ENCODE measurements around the gene PRAF2. TPM values are rescaled to one million over a fixed set of nuclear protein-coding genes. Genes with fewer than 3 reads are reported as not detected.

Gene PRAF2
- total RNA-seq, 4 donors from 2014 or later: 4.6 to 15.6 (median 9.2) TPM

DNA sequence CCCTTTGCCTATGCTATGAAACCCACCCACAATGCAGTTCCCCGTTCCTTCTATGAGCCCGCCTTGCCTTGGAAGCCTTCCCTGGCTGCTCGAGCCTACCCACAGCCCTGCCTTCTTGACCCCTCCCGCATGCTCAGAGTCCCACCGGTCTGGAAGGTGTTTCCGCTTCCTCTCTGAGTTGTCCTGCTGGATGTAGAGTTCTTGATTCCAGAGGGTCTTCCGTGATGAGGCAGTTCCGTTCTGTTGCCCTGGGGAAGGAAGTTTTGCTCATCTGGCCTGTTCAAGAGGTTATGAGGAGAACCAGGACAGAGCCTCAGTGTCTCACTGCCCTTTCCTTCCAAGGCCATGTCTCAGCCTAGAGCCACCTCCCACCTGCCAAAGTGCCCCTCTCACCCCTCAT is 42.3 kb upstream of the PRAF2 start:
- TF ChIP-seq POLR2AphosphoS5 (IDR thresholded peaks at IDR 0.05) (no peak), EP300 (IDR thresholded peaks at IDR 0.05) (no peak)
- Histone ChIP-seq H3K36me3 (peaks cover 59% of the 10 kb centered on the region), H3K9me3 (no peaks in the 10 kb centered on the region), H3K27ac (no peak overlapping the region), H3K4me3 (no peak overlapping the region), H3K27me3 (no peaks in the 10 kb centered on the region), H3K4me1 (no peaks in the 10 kb centered on the region)
- DNase-seq (ENCODE audit: low spot score in 2 of 2): no peak
- 89% methylated on average over 8 of the region's 8 CpGs for WGBS

DNA sequence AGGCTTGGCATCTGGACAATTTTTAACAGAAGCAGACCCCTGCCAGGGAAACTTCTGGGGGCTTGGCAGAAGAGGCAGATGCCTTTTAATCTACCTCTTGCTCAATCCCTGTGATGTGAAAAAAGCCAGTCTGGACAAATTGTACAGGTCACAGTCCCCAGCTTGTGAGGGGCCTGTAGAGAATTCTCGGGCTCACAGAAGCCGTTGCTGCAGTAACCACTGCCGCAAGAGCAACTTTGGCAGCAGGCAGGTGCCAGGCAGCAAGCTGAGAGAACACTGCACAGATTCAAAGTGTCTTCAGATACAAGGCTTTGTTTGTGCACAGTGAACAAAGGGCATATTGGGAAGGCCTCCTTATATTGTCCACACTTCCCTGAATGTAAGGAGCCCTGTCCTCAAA is 38.0 kb upstream of the PRAF2 start:
- no peak overlapping the region for H3K4me3 ChIP-seq
- 86% methylated on average over 2 of the region's 3 CpGs for WGBS
- TF ChIP-seq, protein P1, sequence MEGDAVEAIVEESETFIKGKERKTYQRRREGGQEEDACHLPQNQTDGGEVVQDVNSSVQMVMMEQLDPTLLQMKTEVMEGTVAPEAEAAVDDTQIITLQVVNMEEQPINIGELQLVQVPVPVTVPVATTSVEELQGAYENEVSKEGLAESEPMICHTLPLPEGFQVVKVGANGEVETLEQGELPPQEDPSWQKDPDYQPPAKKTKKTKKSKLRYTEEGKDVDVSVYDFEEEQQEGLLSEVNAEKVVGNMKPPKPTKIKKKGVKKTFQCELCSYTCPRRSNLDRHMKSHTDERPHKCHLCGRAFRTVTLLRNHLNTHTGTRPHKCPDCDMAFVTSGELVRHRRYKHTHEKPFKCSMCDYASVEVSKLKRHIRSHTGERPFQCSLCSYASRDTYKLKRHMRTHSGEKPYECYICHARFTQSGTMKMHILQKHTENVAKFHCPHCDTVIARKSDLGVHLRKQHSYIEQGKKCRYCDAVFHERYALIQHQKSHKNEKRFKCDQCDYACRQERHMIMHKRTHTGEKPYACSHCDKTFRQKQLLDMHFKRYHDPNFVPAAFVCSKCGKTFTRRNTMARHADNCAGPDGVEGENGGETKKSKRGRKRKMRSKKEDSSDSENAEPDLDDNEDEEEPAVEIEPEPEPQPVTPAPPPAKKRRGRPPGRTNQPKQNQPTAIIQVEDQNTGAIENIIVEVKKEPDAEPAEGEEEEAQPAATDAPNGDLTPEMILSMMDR (IDR thresholded peaks at IDR 0.05): no peak
- no peak for TF ChIP-seq POLR2AphosphoS5 (IDR thresholded peaks at IDR 0.05)
- TF ChIP-seq EP300 (IDR thresholded peaks at IDR 0.05): no peak
- no peak for TF ChIP-seq POLR2A (IDR thresholded peaks at IDR 0.05)
- no peaks in the 10 kb centered on the region for H3K9me3 ChIP-seq
- DNase-seq (ENCODE audit: low spot score in 2 of 2): no peak
- no peak overlapping the region for H3K27ac ChIP-seq
- H3K27me3 ChIP-seq: no peaks in the 10 kb centered on the region
- H3K36me3 ChIP-seq: peaks cover 42% of the 10 kb centered on the region
- no peaks in the 10 kb centered on the region for H3K4me1 ChIP-seq

DNA sequence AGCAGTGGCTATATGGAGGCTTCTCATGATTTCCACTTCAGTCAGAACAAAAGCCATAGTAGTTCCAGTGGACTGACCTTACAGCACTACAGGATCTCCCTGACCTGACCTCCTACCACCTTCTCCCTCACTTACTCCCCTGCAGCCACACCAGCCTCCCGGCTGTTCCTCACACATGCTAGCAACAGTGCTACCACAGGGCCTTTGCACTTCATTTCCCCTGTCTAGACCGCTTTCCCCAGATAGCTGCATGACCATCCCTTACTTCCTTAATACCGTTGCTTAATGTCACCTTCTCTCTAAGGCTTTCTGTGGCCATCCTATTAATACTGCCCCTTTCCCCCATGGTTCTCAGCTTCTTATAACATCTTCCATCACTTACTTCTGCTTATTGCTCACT is 36.6 kb upstream of the PRAF2 start:
- DNase-seq (ENCODE audit: low spot score in 2 of 2): no peak
- Histone ChIP-seq H3K27me3 (no peaks in the 10 kb centered on the region), H3K4me1 (no peaks in the 10 kb centered on the region), H3K9me3 (no peaks in the 10 kb centered on the region), H3K36me3 (peaks cover 28% of the 10 kb centered on the region), H3K4me3 (no peak overlapping the region), H3K27ac (no peak overlapping the region)
- TF ChIP-seq POLR2AphosphoS5 (IDR thresholded peaks at IDR 0.05) (no peak), EP300 (IDR thresholded peaks at IDR 0.05) (no peak), POLR2A (IDR thresholded peaks at IDR 0.05) (no peak)
- TF ChIP-seq, protein P1 (IDR thresholded peaks at IDR 0.05): no peak
- 84% methylated on average over 3 of the region's 3 CpGs for WGBS

DNA sequence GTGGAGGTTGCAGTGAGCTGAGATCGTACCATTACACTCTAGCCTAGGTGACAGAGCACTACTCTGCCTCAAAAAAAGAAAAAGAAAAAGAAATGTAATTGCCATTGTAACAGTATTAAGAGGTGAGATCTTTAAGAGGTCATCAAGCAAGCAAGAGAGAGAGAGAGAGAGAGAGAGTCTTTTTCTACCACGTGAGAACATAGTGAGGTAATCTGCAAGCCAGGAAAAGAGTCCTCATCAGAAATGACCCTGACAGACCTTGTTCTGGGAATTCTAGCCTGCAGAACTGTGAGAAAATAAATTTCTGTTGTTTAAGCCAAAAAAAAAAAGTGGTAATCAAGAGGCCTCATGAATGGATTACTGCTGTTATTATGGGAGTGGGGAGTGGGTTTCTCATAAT is 34.8 kb upstream of the PRAF2 start:
- no peak overlapping the region for H3K27ac ChIP-seq
- H3K27me3 ChIP-seq: no peaks in the 10 kb centered on the region
- no peaks in the 10 kb centered on the region for H3K4me1 ChIP-seq
- no peak for TF ChIP-seq EP300 (IDR thresholded peaks at IDR 0.05)
- TF ChIP-seq, protein P1 (IDR thresholded peaks at IDR 0.05): no peak
- TF ChIP-seq POLR2AphosphoS5 (IDR thresholded peaks at IDR 0.05): no peak
- no peak for TF ChIP-seq POLR2A (IDR thresholded peaks at IDR 0.05)
- peaks cover 24% of the 10 kb centered on the region for H3K36me3 ChIP-seq
- H3K4me3 ChIP-seq: no peak overlapping the region
- 71% methylated on average over 2 of the region's 2 CpGs for WGBS
- H3K9me3 ChIP-seq: no peaks in the 10 kb centered on the region
- DNase-seq (ENCODE audit: low spot score in 2 of 2): no peak

DNA sequence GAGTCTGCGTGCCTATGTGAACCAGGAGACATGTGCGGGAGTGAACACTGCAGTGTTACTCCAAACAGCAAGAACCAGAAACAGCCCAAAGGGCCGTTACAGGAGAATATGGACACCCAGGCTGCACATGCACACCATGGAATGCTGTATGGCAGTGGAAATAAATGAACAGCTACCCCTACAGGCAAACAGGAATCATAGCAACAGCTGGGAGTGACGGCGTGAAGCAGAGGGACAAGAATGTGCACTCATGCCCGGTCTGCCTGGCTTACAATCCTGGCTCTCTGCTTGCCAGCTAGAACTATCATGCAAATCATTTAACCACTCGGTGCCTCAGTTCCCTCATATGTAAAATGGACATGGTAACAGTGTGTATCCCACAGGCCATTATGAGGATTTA is 33.1 kb upstream of the PRAF2 start:
- no peak for DNase-seq (ENCODE audit: low spot score in 2 of 2)
- Histone ChIP-seq H3K4me1 (no peaks in the 10 kb centered on the region), H3K9me3 (no peaks in the 10 kb centered on the region), H3K27me3 (no peaks in the 10 kb centered on the region), H3K36me3 (peaks cover 7% of the 10 kb centered on the region), H3K27ac (no peak overlapping the region), H3K4me3 (no peak overlapping the region)
- 47% methylated on average over 7 of the region's 7 CpGs for WGBS
- TF ChIP-seq, protein P1 (IDR thresholded peaks at IDR 0.05): peak in 1 of 2 donors; percentile 31
- no peak for TF ChIP-seq POLR2AphosphoS5 (IDR thresholded peaks at IDR 0.05)

DNA sequence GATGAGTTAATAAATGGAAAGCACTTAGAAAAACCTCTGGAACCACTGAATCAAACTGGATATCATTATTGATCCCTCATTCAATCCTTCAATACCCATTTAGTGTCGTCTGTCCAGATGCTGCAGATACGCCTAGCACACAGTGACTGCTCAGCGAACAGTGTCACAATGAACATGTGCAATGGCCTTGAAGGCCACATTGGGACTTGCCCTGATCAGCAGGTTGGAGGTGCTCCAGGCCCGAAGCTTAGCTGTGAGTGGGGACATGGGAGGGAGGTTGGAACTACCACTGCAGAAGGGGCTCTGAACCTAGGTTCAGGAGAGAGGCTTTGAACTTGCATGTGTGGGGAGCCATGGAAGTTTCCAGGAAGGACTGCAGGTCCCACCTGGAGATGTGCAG is 32.5 kb upstream of the PRAF2 start:
- WGBS: 90% methylated on average over 3 of the region's 4 CpGs
- H3K27me3 ChIP-seq: no peaks in the 10 kb centered on the region
- no peak overlapping the region for H3K4me3 ChIP-seq
- H3K27ac ChIP-seq: no peak overlapping the region
- H3K9me3 ChIP-seq: no peaks in the 10 kb centered on the region
- H3K36me3 ChIP-seq: peaks cover 6% of the 10 kb centered on the region
- no peaks in the 10 kb centered on the region for H3K4me1 ChIP-seq
- TF ChIP-seq POLR2AphosphoS5 (IDR thresholded peaks at IDR 0.05) (no peak), POLR2A (IDR thresholded peaks at IDR 0.05) (no peak), EP300 (IDR thresholded peaks at IDR 0.05) (no peak)
- TF ChIP-seq, protein P1 (IDR thresholded peaks at IDR 0.05): no peak
- DNase-seq (ENCODE audit: low spot score in 2 of 2): no peak
